Endothelial cell (in vitro differentiated cells): ENCODE data around the gene ENOSF1. TPM values are rescaled to one million over a fixed set of nuclear protein-coding genes. Genes with fewer than 3 reads are reported as not detected.

Source experiments
- DNase-seq: peaks from one replicate; pipeline ENCODE4 v3.0.0; 2021; ENCODE audit warnings: low spot score
- H3K27ac Mint-ChIP-seq: one replicate; pipeline ENCODE4 v1.8.0; 2021; ENCODE audit warnings: mixed read lengths, inconsistent platforms; ENCODE audit not compliant: unreplicated experiment
- H3K27me3 Mint-ChIP-seq: one replicate; pipeline ENCODE4 v1.8.0; 2021; ENCODE audit warnings: mild to moderate bottlenecking, moderate library complexity, mixed read lengths, inconsistent platforms; ENCODE audit not compliant: unreplicated experiment
- H3K36me3 Mint-ChIP-seq: one replicate; pipeline ENCODE4 v1.8.0; 2021; ENCODE audit warnings: mild to moderate bottlenecking, low read depth, mixed read lengths, inconsistent platforms; ENCODE audit not compliant: unreplicated experiment
- H3K4me1 Mint-ChIP-seq: one replicate; pipeline ENCODE4 v1.8.0; 2021; ENCODE audit warnings: mild to moderate bottlenecking, mixed read lengths, inconsistent platforms; ENCODE audit not compliant: unreplicated experiment
- H3K4me3 Mint-ChIP-seq: one replicate; pipeline ENCODE4 v1.8.0; 2021; ENCODE audit warnings: mild to moderate bottlenecking, mixed read lengths, inconsistent platforms; ENCODE audit not compliant: unreplicated experiment
- H3K9me3 Mint-ChIP-seq: one replicate; pipeline ENCODE4 v1.8.0; 2021; ENCODE audit warnings: mixed read lengths, inconsistent platforms; ENCODE audit not compliant: unreplicated experiment
- CTCF ChIP-seq: fragments of 200-600 bp; sonication (generic); IDR thresholded peaks from one replicate; pipeline ENCODE4 v1.5.0; 2021; ENCODE audit warnings: antibody characterized with exemption; ENCODE audit not compliant: unreplicated experiment
- total RNA-seq: library from RNA; stranded (reverse); fragmentation: NEBNext Ultra II Directional; extraction: Animal tissue kit (Norgen Biotek cat#: 25700); gene quantifications from one replicate; pipeline ENCODE4 v1.2.1, GENCODE V29; 2021; ENCODE audit not compliant: unreplicated experiment

Gene ENOSF1
- total RNA-seq, 1 donor from 2014 or later, result 31.8 TPM

GRCh38 chr18:713135-713490, 683 bp upstream of the ENOSF1 start:
- no peak overlapping the region for H3K27ac Mint-ChIP-seq
- H3K9me3 Mint-ChIP-seq, result no peaks in the 10 kb centered on the region
- no peak for TF ChIP-seq CTCF
- H3K4me1 Mint-ChIP-seq, result peaks cover 13% of the 10 kb centered on the region
- peaks cover 10% of the 10 kb centered on the region for H3K27me3 Mint-ChIP-seq
- DNase-seq, result peak; percentile 6
- peaks cover 7% of the 10 kb centered on the region for H3K36me3 Mint-ChIP-seq
- H3K4me3 Mint-ChIP-seq, result peak overlapping the region; percentile 15

GRCh38 chr18:711657-712400, 601 bp downstream of the ENOSF1 start:
- peaks cover 13% of the 10 kb centered on the region for H3K4me1 Mint-ChIP-seq
- TF ChIP-seq CTCF, result no peak
- peak; percentile 33 for DNase-seq

GRCh38 chr18:711310-711656, 1.1 kb downstream of the ENOSF1 start:
- peaks cover 13% of the 10 kb centered on the region for H3K4me1 Mint-ChIP-seq
- peak overlapping the region; percentile 89 for H3K4me3 Mint-ChIP-seq
- peaks cover 10% of the 10 kb centered on the region for H3K36me3 Mint-ChIP-seq
- TF ChIP-seq CTCF, result no peak
- no peaks in the 10 kb centered on the region for H3K9me3 Mint-ChIP-seq
- H3K27me3 Mint-ChIP-seq, result peaks cover 8% of the 10 kb centered on the region
- no peak for DNase-seq
- H3K27ac Mint-ChIP-seq, result peak overlapping the region; percentile 77

More at GRCh38 chr18:711657-712400, 601 bp downstream of the ENOSF1 start:
- peaks cover 7% of the 10 kb centered on the region for H3K36me3 Mint-ChIP-seq
- H3K27me3 Mint-ChIP-seq, result peaks cover 8% of the 10 kb centered on the region
- peak overlapping the region; percentile 77 for H3K27ac Mint-ChIP-seq
- no peaks in the 10 kb centered on the region for H3K9me3 Mint-ChIP-seq
- peak overlapping the region; percentile 89 for H3K4me3 Mint-ChIP-seq

- no peak for TF ChIP-seq CTCF
- peaks cover 13% of the 10 kb centered on the region for H3K4me1 Mint-ChIP-seq
- DNase-seq, result no peak
- no peak overlapping the region for H3K27ac Mint-ChIP-seq
- peaks cover 8% of the 10 kb centered on the region for H3K27me3 Mint-ChIP-seq
- H3K36me3 Mint-ChIP-seq, result peaks cover 14% of the 10 kb centered on the region
- no peaks in the 10 kb centered on the region for H3K9me3 Mint-ChIP-seq
- peak overlapping the region; percentile 89 for H3K4me3 Mint-ChIP-seq
These were observed 1.8 kb downstream of the ENOSF1 start for GRCh38 chr18:710418-711300.

- Mint-ChIP-seq H3K4me1 (peaks cover 13% of the 10 kb centered on the region), H3K9me3 (no peaks in the 10 kb centered on the region), H3K27me3 (peaks cover 8% of the 10 kb centered on the region), H3K4me3 (peak overlapping the region; percentile 63), H3K36me3 (peaks cover 12% of the 10 kb centered on the region), H3K27ac (no peak overlapping the region)
- no peak for DNase-seq
- TF ChIP-seq CTCF, result no peak
These were observed 2.7 kb downstream of the ENOSF1 start for GRCh38 chr18:709771-710170.
